HG03095 (cell line): Measurements from ENCODE around the gene CNTFR.

Experiments
- ATAC-seq: cut with Tn5 transposase; IDR thresholded peaks from one replicate; pipeline ENCODE4 v1.9.1; 2021; ENCODE audit warnings: moderate library complexity; ENCODE audit not compliant: unreplicated experiment

CNTFR gene

DNA sequence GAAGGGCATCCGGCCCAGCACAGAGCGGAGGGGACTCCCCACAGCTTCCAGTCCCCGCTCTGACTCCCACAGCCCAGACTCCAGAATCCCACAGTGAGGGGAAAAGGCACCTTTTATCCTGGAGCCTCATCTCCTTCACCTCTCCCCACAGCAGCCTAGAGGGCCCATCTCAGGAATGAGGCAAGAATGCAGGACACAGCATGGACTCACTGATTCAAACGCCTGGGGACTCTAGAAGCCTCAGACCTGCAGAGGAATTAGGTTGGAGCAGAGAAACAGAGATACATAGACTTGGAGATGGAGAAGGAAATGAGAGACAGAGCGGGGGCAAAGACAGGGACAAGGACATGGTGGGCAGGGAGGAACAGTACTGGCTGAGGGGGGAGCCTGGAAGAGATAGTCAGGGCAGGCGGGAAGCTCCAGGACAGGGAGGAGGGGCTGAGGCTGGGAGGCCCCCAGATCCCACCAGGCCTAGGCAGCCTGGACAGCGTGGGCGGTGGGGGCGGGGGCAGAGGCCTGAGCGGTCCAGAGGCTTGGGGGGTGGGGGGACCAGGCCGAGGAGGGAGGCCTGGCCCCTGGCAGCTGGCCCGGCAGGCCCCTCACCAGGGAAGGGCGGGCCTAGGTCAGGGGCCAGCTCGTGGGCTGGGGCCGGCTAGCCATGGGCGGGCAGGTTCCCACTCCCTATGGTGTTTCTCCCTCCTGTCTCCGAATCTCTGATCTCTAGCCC, 15.8 kb downstream of the CNTFR start:
- ATAC-seq, result no peak

- ATAC-seq, result no peak
Measured at GRCh38 chr9:34572628-34573027, 16.9 kb downstream of the CNTFR start.

DNA sequence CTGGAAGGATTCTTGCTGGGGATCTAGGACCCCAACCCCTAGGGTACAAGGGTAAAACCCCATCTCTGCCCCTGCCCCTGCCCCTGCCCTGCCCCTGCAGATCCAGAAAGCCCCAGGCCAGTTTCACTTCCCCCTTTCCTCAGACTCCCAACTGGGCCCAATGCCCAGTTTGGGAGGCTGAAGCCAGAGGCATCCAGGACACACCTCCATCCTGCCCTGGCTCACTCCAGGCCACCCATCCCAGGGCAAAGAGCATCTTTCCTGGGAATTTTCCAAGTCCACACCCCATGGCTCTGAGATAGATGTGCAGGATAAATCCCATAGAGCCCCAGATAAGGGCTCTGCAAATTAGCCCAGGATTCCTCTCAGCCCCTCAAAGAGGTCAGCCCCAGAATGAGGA, 17.4 kb downstream of the CNTFR start:
- no peak for ATAC-seq

- no peak for ATAC-seq
Measured at GRCh38 chr9:34571481-34571810, 18.1 kb downstream of the CNTFR start.

- no peak for ATAC-seq
Measured at GRCh38 chr9:34570809-34571480, 18.6 kb downstream of the CNTFR start.

DNA sequence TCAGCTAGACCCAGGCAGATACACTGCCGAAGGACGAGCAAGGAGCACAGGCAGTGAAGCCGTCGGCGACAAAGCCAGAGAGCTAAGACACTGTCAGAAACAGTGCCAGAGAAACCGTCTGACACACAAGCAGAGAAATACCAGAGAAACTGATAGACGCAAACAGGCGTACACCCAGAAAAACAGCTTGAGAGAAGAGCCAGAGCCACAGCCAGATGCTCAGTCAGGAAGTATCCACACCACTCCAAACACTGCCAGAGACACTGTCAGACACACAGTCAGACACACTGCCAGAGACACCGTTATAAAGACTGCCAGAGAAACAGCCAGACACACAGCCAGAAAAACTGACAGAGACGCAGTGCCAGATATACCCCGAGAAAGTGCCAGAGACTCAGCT, 19.1 kb downstream of the CNTFR start:
- no peak for ATAC-seq

- no peak for ATAC-seq
Measured at GRCh38 chr9:34568774-34569173, 20.8 kb downstream of the CNTFR start.

- ATAC-seq, result no peak
Measured at GRCh38 chr9:34568133-34568532, 21.4 kb downstream of the CNTFR start.

GRCh38 chr9:34566972-34567371, 22.6 kb downstream of the CNTFR start:
- ATAC-seq, result no peak

DNA sequence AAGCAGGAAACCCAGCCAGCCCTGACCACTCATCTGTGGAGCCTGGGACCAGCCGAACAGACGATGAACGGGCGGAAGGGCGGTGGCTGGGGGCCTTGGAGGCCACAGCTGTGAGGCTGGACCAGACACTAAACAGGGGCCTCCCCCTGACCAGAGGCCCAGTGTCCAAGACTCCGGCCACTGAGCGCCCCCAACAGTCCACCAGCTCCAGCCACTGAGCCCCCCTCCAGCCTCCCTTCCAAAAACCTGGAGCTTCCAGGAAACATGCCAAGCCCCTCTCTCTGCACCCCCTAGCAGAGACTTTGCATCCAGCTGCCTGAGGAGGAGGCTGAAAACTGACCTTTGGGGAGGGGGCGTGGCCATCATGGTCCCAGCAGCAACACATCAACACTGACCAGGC, 23.2 kb downstream of the CNTFR start:
- no peak for ATAC-seq

DNA sequence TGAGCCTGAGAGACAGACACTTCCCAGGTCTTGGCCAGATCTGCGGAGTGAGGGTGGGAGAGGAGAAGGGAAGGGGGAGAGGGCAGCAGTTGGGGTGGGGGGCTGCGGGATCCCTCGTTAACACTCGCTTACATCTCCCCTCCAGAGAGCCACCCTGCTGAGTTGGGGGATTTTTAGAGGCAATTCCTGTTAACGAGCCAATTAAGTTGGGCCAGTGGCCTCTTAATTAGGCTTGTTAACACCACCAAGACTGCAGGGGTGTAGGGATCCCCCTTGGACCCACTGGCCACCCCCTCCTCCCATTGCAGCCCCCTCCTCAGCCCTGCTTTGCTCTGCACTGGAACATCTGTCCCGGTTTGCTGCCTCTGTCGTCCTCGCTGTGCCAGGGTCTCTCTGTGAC, 23.7 kb downstream of the CNTFR start:
- no peak for ATAC-seq

DNA sequence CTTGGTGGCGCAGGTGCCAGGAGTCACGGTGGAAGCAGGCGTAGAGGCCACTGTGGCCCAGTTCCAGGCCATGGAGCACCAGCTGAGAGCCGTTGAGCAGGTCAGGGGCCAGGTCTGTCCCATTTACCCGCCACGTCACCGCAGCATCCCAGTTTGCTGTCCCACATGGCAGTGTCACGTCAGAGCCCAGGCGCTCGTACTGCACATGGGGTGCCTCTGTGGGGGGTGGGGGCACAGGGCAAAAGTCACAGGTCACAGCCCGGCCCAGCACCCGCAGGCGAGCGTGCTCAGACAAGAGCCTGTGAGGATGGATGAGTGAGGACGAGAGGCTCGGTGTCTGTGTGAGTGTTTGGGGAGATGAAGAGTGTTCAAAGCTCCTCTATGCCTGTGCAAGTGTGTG, 24.9 kb downstream of the CNTFR start:
- no peak for ATAC-seq

GRCh38 chr9:34563262-34563661, 26.3 kb downstream of the CNTFR start:
- ATAC-seq, result no peak

DNA sequence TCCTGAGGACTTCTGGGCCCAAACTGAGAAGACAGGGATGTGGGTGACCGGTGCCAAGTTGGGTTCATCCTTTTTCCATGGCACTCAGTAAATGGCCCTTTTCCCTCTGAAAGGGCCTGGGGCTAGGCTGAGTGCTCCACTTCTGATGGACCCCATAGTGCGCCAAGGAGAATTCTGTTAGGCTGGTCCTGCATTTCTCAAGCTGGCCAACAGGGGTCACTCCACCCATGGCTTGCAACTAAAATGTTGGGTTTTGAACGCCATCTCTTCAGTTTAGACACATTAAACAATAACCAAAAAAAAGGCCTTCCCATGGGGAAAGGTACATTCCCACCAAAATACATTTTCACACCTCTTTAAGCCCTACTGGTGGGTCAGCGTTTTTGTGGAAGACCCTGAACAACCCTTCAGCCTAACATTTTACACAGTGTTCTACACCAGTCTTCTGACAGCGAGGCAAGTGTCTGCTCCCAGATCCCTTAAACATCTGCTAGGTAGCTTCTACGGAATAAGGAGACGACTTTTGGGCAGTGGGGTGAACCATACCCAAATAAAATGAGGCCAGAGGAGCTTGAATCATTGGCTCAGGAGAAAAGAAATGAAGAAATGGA, 27.3 kb downstream of the CNTFR start:
- no peak for ATAC-seq

- ATAC-seq, result no peak
Measured at GRCh38 chr9:34560599-34561214, 28.8 kb downstream of the CNTFR start.

- no peak for ATAC-seq
Measured at GRCh38 chr9:34559624-34560455, 29.7 kb downstream of the CNTFR start.

GRCh38 chr9:34558919-34559623, 30.5 kb downstream of the CNTFR start:
- no peak for ATAC-seq

DNA sequence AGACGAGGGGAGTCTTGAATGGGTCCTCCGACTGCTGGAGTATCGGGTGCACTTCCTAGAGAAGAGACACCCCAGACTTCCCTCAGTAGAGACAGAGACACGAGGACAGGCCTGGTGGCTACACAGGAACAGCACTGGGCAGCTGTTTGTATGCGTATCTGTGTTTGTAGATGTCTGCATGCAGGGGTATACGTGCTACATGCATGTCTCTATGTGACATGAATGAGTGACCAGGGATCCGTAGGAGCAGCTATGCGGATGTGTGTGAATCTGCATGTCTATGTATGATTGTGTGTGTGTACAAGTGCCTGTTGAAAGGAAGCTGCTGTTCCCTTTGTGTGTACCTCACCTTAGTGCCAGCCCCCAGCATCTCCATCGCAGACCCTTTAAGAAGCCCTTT, 31.2 kb downstream of the CNTFR start:
- ATAC-seq, result no peak

DNA sequence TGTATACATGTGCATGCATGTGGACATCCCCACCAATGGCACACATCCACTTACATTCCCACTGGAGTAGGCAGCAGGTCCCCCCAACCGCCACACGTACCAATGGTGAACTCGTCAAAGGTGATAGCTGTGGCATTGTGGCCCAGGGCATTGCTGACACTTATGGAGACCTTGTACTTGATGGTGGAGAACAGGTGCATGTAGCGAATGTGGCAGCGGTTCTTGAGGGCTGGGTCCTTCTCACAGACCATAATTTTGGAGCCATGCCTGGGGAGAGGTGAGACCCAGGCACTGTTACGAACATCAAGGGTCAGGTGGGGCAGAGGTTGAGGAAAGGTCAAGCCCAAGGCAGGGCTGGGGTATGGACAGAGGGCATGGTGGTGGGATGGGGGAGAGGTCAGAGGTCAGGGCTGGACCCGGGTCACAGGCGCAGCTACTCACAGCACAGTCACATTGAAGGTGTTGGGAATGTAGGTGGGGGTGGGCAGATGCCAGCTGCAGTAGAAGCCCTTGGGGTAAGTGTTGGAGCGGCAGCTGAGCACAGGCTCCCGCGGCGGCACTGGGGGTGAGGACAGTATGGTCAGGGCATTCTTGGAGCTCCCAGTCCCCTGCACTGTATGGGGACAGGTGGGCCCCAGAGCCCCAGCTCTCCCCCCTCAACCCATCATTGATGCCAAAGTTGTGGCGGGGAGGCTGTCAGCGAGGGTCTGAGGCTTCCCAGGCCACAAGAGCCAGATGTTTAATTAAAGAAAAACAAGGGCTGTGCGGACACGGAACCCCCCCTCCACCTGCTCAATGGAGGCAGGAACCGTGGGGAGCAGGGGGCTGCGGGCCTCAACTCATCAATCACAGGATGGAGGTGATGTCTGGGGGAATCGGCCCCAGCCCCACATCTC, 31.9 kb downstream of the CNTFR start:
- no peak for ATAC-seq

- no peak for ATAC-seq
Measured at GRCh38 chr9:34556949-34557348, 32.6 kb downstream of the CNTFR start.
